GM13977 (cell line): ENCODE measurements around the gene GABRA4.

Experiments used
- DNase-seq: peaks from one replicate; pipeline ENCODE4 v3.0.0; 2012; ENCODE audit warnings: low spot score
- in situ Hi-C: fragments of 300-500 bp; cut with MboI; formaldehyde crosslinking; loops from one replicate; pipeline ENCODE4 v1.12.0; 2022; ENCODE audit warnings: low sequenced_read_pairs, low pct_unique_long_range_greater_than_20kb, mixed read lengths, inconsistent platforms; ENCODE audit not compliant: unreplicated experiment
- TF ChIP-seq, protein P1 (sequence below): IDR thresholded peaks from 2 replicates; pipeline ENCODE4 v1.5.1; 2012; ENCODE audit warnings: mild to moderate bottlenecking, control low read depth; ENCODE audit not compliant: insufficient read depth; ENCODE audit errors: extremely low read depth, missing control alignments

GABRA4 gene

DNA sequence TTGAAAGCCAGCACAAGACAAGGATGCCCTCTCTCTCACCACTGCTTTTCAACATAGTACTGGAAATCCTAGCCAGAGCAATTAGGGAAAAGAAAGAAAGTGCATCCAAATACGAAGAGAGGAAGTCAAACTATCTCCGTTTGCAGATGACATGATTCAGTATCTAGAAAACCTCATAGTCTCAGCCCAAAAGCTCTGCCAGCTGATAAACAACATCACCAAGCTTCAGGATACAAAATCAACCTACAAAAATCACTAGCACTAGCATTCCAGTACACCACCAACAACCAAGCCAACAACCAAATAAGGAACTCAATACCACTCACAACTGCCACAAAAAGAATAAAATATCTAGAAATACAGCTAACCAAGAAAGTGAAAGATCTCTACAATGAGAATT is 123.0 kb downstream of the GABRA4 start:
- no peak for DNase-seq
- in situ Hi-C loops = no loop called here
- TF ChIP-seq, protein P1, sequence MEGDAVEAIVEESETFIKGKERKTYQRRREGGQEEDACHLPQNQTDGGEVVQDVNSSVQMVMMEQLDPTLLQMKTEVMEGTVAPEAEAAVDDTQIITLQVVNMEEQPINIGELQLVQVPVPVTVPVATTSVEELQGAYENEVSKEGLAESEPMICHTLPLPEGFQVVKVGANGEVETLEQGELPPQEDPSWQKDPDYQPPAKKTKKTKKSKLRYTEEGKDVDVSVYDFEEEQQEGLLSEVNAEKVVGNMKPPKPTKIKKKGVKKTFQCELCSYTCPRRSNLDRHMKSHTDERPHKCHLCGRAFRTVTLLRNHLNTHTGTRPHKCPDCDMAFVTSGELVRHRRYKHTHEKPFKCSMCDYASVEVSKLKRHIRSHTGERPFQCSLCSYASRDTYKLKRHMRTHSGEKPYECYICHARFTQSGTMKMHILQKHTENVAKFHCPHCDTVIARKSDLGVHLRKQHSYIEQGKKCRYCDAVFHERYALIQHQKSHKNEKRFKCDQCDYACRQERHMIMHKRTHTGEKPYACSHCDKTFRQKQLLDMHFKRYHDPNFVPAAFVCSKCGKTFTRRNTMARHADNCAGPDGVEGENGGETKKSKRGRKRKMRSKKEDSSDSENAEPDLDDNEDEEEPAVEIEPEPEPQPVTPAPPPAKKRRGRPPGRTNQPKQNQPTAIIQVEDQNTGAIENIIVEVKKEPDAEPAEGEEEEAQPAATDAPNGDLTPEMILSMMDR = no peak
